ENCODE results near the gene PRKD2.
"Not testable (repeated sequence)": the region's sequence is repeated elsewhere in the genome, so short reads cannot be mapped to it uniquely, and the experiment has no call there.

The PRKD2 gene

DNA sequence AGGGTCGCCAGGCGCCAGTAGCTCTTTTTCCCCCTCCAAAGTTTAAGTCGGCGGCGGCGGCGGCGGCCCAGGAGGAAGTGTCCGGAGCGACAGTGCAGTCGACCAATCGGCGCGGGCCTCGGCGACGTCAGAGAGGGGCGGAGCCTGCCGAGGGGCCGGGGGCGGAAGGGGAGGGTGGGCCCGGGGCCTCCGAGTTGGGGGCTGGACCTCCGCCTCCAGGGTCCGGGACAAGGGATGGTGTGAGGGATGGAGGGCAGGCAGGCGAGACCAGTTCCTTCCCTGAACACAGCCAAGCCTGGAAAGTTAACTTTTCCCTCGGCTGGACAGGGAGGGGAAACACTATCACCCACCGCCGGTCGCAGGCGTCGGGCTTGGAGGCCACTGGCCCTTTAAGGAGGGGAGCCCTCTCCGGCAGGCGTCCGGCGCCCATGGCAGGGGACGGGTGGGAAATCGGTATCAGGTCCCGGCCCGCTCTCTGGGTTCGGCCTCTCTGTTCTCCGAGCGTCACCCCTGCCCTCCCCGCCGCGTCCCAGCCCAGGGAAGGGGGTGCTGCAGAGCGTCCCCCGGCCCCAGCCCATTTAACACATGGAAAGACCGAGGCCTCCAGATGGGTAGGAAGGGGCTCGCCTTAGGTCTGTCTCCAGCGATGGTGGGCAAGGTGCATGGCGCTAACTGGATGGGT, at the start of gene PRKD2:
Gene PRKD2, minus strand, starts transcription at position 81 of the 682 bp plus-strand sequence. CDS start 744 bp downstream, outside the sequence.
- DNase-seq: peak; percentile 9

DNA sequence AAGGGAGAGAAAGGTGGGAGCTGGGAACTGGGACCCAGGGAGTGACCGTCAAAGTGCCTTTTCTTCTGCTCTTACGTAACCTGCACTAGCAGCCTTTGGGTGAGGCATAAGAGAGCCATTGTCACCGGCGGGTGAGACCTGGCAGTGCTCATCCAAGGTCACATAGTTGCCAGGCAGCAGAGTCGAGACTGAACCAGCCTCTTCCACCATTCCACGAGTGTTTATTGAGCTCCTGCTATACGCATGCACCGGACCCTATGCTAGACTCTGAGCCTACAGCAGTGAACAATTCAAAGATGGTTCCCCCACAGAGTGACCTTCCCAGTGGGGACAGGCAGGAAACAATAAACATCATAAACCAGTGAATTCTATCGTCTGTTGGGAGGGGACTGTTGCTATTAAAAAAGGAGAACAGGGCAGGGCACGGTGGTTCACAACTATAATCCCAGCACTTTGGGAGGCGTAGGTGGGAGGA, 47.9 kb upstream of the PRKD2 start:
- no peak for DNase-seq

DNA sequence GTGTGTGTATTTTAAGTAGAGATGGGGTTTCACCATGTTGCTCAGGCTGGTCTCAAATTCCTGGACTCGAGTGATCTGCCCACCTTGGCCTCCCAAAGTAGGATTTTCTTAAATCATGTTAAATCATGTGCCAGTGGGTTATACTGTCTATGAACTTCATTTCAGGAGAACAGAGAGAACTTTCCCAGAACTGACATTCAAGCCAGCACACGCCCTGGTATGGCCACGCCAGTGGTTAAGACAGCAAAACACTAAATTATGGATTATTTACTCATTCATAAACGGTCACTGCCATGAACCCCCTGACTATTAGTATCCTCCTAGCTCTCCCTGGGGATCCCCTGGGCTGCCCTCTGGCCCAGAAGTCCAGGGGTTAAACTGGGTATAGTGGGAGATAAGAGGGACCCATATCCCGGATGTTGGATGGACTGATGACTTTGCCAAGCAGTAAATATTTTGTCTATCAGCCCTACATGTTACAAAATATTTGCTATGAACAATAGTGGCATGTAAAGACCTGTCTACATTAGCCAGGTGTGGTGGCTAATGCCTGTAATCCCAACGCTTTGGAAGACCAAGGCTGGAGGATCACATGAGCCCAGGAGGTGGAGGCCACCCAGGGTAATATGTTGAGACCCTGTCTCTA, 45.5 kb upstream of the PRKD2 start:
- DNase-seq: no peak

DNA sequence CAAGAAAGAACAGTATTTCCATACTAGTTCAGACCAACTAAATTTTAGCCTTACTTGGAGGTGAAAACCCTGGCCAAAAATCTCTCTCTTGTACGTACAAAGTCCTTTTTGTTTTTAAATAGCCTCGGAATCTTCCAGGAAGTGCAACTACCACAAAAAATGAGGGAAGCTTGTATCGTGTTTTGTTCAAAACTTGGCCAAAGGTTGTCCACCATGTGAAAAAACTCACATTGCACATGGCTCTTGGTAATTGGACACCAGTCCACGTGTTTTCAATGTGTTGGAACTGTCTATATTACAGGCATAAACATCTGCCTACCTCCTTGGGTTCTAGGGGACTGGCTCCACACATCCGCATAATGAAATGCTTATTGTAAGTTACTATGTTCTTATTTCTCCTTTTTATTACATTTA, 44.5 kb upstream of the PRKD2 start:
- no peak for DNase-seq

DNA sequence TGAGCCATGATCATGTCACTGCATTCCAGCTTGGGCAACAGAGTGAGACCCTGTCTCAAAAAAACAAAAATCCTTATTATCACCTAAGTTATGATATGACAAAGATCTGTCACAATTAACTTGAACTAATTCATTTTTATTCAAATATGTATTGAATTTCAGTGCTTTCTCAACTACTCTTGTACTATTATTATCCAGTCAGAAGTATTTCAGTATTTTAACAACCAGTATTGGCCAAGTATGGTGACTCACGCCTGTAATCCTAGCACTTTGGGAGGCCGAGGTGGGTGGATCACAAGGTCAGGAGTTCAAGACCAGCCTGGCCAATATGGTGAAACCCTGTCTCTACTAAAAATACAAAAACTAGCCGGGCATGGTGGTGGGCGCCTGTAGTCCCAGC, 44.0 kb upstream of the PRKD2 start:
- not testable (repeated sequence) for DNase-seq

DNA sequence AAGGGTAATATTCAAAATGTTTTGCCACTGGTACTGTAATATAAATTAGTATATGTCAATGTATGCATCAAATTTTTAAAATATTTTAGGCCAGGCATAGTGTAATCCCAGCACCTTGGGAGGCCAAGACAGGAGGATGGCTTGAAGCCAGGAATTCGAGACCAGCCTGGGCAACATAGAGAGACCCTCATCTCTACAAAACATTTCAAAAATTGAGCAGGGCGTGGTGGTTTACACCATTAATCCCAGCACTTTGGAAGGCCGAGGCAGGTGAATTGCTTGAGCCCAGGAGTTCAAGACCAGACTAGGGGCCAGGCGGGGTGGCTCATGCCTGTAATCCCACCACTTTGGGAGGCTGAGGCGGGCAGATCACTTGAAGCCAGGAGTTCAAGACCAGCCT, 43.4 kb upstream of the PRKD2 start:
- DNase-seq: no peak

DNA sequence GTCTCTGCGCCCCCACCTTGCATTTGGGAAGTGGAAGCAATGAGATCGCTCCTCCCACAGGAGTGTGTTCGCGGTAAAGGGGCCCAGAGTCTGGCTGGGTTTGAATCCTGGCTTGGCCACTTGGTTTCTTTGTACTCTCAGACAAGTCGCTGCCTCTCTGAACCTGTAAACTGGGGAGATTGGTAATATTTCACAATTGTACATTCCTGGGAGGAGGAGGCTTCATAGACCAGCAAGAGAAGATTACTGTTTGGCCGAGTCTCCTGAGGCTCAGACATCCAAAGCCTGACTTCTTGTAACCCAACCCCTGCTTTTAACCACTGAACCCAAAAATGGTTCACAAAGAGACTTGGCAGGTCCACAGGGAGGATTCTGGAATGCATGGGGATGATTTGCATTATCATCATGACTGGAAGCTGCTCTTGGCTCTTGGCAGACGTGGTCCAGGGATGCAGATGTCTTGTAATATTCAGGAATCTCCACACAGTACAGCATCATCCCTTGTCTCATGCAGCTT, 43.0 kb upstream of the PRKD2 start:
- no peak for DNase-seq

DNA sequence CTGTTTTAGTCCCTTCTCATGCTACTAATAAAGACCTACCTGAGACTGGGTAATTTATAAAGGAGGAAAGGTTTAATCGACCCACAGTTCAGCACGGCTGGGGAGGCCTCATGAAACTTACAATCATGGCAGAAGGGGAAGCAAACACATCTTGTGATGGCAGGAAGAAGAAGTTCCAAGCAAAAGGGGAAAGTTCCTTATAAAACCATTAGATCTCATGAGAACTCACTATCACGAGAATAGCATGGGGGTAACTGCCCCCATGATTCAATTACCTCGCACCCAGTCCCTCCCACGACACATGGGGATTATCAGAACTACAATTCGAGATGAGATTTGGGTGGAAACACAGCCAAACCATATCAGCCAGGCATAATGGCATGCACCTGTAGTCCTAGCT, 42.3 kb upstream of the PRKD2 start:
- DNase-seq: no peak

DNA sequence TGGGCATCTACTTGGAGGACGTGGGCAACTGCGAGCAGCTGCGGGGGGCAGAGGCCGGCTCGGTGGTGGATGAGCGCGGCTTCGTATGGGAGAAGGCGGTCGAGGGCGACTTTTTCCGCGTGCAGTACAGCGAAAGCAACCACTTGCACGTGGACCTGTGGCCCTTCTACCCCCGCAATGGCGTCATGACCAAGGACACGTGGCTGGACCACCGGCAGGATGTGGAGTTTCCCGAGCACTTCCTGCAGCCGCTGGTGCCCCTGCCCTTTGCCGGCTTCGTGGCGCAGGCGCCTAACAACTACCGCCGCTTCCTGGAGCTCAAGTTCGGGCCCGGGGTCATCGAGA, 39.6 kb upstream of the PRKD2 start:
- DNase-seq: no peak

DNA sequence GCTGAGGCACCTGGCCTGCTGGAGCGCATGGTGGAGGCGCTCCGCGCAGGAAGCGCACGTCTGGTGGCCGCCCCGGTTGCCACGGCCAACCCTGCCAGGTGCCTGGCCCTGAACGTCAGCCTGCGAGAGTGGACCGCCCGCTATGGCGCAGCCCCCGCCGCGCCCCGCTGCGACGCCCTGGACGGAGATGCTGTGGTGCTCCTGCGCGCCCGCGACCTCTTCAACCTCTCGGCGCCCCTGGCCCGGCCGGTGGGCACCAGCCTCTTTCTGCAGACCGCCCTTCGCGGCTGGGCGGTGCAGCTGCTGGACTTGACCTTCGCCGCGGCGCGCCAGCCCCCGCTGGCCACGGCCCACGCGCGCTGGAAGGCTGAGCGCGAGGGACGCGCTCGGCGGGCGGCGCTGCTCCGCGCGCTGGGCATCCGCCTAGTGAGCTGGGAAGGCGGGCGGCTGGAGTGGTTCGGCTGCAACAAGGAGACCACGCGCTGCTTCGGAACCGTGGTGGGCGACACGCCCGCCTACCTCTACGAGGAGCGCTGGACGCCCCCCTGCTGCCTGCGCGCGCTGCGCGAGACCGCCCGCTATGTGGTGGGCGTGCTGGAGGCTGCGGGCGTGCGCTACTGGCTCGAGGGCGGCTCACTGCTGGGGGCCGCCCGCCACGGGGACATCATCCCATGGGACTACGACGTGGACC, 39.1 kb upstream of the PRKD2 start:
- DNase-seq: no peak

DNA sequence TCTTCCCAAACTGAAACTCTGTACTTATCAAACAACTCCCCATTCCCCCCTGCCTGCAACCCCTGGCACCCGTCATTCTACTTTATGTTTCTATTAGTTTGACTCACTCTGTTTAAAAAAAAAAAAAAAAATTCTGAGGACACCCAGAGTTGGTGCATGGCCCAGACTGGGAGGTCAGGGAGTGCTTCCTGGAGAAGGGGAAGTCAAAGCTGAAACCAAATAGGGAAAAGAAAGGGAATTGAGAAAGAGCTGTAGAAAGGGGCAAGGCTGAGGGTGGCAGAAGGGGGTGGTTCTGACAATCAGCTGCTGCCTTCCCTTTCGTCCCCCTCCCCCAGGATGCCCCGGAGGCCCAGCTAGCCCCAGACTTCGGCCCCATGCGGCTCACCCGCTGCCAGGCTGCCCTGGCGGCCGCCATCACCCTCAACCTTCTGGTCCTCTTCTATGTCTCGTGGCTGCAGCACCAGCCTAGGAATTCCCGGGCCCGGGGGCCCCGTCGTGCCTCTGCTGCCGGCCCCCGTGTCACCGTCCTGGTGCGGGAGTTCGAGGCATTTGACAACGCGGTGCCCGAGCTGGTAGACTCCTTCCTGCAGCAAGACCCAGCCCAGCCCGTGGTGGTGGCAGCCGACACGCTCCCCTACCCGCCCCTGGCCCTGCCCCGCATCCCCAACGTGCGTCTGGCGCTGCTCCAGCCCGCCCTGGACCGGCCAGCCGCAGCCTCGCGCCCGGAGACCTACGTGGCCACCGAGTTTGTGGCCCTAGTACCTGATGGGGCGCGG, 38.4 kb upstream of the PRKD2 start:
- no peak for DNase-seq

DNA sequence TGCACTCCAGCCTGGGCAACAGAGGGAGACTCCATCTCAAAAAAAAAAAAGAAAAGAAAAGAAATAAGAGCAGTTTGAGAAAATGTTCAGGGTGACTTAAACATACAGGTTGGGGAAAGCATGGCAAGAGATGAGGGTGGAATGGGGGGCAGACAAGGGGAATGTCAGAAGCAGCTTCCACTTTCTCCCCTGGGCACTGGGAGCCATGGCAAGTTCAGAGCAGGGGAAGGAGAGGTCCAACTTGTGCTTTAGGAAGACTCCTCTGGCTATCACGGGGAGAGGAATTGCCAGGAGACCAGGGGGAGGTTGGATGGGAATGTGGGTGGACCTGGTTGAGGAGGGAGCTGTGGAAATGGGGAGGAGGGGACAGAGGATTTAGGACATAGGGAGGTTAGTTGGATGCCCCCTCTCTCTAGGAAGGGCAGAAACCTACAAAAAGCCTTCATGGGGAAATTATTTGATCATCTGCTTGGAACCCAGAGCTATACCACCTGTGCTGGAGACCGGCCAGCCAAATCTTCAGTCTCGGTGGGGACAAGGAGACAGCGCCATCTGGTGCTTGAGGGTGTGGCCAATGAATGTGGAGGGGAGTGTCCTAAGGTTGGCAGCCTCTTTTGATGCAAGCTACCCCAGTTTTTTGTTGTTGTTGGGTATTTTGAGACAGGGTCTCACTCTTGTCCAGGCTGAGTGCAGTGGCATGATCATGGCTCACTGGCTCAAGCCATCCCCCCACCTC, 36.7 kb upstream of the PRKD2 start:
- DNase-seq: peak; percentile 86

DNA sequence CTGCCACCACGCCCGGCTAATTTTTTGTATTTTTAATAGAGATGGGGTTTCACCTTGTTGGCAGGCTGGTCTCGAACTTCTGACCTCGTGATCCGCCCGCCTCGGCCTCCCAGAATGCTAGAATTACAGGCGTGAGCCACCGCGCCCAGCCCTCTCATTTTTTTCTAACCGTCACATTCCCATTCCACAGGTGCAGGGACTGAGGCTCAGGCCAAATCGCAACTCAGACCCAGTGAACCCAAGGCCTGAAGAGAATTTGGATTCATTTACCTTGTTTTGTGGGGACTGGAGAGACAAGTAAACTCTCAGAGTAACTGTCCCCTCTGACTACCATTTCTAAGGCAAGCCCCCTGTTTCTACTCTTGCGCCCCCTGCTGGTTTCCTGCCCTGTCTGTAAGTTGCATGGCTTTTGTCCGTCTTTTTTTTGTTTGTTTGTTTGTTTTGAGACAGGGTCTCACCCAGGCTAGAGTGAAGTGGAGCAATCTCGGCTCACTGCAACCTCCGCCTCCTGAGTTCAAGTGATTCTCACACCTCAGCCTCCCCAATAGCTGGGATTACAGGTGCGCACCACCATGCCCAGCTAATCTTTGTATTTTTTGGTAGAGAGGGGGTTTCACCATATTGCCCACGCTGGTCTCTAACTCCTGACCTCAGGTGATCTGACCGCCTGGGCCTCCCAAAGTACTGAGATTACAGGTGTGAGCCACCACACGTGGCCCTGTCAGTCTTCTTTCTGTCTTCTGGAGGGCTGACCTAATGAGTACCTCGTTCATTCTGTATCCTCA, 31.6 kb upstream of the PRKD2 start:
- DNase-seq: peak; percentile 58

DNA sequence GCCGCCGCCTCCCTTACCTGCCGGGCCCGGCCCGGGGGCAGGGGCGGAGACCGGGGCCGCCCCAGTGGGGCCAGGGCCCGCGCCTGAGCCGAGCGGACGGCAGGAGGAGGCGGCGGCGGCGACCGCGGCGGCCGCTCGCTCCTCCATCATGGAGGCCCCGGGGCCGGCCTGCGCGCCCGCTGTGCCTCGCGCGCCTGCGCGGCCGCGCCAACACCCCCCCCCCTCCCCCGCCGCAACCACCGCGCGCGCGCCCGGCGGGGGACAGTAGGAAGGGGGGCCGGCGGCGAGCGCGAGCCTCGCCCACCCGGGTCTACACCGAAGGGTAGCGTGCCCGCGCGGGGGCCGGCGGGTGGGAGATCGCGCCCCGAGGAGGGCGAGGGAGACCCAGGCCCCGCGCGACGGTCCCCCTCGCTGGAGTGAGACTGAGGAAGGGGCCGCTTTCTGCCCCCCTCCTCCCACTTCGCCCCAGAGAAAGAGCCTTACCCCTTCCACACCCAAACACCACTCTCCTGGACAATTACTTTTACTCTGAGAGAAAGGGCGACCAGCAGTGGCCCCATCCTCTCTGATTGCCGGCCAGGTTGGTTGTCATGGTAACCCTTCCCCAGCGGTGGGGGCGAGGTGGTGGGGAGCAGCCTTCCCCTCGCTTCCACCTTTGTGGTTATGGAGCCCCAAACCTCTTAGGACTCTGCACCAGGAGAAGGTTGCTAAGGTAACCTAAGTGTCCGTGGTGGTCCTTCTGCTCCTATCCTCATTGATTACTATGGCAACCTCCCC, 29.6 kb upstream of the PRKD2 start, which contains the start of gene STRN4:
Gene STRN4, minus strand, starts transcription at position 170 of the 777 bp plus-strand sequence. Its CDS starts 20 bp downstream, at position 150.
- DNase-seq: peak; percentile 25

DNA sequence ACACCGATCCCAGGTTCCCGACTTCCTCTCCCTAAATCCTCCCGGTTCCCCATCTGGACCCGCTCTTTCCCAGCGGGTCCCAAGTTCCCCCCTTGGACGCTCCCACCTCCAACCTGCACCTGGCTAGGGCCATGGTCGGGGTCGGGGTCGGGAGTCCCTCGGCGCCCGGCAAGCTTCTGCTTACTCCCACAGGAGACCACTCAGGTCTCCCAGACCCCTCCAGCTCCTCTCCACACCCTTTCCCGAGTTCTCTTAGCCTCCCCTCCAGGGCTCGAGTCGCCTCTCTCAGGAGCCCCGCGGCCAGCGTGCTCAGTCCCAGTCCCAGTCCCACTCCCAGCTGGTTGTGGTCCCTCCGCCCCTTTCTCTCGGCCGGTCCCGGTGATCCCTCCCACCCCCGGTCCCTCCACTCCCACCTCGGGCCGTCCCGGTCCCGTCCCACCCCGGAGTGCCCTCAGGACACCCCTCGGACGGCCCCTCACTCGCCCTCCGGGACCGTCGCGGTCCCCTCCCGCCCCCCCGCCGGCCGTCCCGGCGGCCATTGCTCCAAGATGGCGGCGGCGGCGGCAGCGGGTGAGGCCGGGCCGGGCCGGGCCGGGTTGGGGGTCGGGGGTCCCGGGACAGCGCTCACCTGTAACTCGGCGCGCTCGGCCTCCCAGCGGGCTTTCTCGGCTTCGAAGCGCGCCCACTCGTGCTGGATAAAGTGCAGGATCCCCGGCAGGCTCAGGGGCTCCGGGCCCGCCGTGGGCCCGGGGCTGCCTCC, 28.8 kb upstream of the PRKD2 start, which contains the start of gene FKRP:
Gene FKRP, plus strand, starts transcription at position 537 of the 760 bp plus-strand sequence. CDS start 9,394 bp downstream, outside the sequence.
- DNase-seq: no peak

DNA sequence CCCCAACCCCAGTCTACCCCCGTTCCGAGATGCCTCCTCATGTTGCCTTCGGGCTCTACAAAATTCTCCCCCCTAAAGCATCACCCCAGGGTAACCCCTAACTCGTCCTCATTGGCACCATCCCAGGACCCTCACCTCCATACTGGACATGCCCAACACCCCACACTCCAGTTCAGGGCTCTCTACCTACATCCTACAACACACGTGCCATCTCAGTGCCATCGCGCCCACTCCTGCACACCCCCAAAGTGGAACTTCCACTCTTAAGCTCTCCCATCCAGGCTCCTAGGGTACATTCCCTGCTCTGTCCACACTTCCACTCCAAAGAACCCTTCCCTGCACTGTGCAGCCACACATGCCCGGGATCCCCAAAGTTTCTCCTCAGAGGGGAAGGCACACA, 28.1 kb upstream of the PRKD2 start:
- no peak for DNase-seq

DNA sequence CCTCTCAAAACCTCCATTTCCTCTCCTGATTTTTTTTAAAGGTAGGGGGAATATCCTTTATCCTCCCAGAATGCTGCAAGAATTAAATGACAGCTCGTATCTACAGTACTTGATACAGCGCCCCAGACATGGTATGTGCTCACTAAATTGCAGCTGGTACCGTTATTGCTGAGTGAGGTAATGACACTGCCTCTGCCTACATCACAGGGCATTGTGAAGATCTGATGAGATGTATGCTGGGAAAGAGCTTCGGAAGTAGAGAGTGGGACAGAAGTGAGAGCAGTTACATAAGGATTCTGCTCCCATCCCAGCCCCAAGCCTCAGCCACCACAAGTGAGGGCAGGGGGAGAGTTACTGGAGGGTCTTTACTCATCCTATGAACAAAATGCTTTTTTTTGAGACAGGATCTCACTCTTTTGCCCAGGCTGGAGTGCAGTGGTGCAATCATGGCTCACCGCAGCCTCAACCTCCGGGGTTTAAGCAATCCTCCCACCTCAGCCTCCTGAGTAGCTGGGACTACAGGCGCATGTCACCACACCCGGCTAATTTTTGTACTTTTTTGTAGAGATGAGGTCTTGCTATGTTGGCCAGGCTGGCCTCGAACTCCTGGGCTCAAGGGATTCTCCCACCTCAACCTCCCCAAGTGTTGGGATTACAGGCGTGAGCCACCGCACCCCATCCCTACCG, 27.2 kb upstream of the PRKD2 start:
- no peak for DNase-seq

DNA sequence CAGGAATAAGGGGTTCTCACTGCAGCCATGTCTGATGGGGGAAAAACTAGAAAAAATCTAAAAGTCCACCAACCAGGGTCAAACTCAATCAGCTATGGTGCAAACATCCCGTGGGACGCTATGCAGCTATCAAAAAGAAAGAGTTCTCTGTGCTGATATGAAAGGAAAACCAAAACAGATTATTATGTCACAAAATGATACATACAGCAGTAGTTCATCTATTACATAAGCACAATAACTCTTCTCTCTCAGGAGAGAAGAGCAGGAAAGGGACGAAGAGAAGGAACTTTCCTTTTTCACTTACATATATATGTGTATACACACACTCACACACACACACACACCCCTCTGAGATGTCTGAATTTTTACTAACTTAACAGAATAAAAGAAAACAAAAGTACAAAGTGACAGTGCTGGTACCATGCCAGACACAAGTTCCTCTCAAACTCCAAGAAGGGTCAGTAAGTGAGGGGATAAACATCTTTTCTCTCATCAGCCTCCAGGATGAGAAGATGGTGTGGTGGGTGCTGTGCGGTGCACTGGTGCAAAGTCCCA, 26.1 kb upstream of the PRKD2 start:
- no peak for DNase-seq

DNA sequence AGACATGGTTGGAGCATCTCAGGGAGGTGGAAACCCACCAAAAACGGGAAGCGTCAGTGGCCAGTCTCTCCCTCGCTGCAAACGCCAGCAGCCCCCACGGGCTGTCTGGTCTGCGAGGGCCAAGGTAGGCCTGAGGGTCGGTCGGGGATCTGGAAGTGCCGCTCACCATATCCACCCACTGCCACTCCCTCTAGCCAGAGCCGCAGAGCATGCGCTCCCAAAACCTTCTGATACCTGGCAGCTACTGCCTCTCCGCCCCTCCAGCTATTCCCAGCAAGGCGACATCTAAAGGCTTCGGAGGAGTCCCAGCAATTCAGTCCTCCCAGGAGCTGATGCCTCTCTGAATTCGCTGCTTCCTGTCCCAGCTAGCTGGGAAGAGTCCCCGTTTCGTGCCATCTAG, 24.5 kb upstream of the PRKD2 start:
- no peak for DNase-seq

Data from NCI-H1694 treated with DMSO at 0.1 percent for 48 hours (cell line).